HepG2 (cell line): ENCODE data around the gene ATRIP. TPM values are rescaled to one million over a fixed set of nuclear protein-coding genes. Genes with fewer than 3 reads are reported as not detected.

Source experiments
- BATF2 ChIP-seq: sonication (generic); formaldehyde crosslinking; IDR thresholded peaks from 2 replicates; pipeline ENCODE4 v1.8.0; 2022; ENCODE audit warnings: mild to moderate bottlenecking, missing genetic modification reagents, moderate library complexity
- TIGD3 ChIP-seq: sonication (generic); formaldehyde crosslinking; IDR thresholded peaks from 2 replicates; pipeline ENCODE4 v1.5.1; 2020; ENCODE audit warnings: mild to moderate bottlenecking, missing genetic modification reagents, borderline replicate concordance
- ZNF629 ChIP-seq: sonication (generic); formaldehyde crosslinking; conservative IDR thresholded peaks from 2 replicates; pipeline ENCODE4 v1.5.0; 2020; ENCODE audit warnings: missing genetic modification reagents
- ZNF703 ChIP-seq: sonication (generic); formaldehyde crosslinking; IDR thresholded peaks from 2 replicates; pipeline ENCODE4 v1.5.1; 2020; ENCODE audit warnings: missing genetic modification reagents, mild to moderate bottlenecking, moderate library complexity, borderline replicate concordance
- polyA plus RNA-seq, 8 experiments: library from polyadenylated mRNA; depleted of rRNA in 3 of 8; stranded (reverse) in 7 of 8; unstranded in 1 of 8; fragments of >200 nt; fragmentation: Illumina TruSeq in 4 of 8; extraction: Trizol in 4 of 8; gene quantifications; 2 replicates each; pipeline versions ENCODE4 v1.2.1 to v1.2.3, GENCODE V29; 2011 to 2016; ENCODE audit warnings: low read depth in 4 of 8, missing spikeins in 1 of 8, mixed read lengths in 1 of 8; ENCODE audit not compliant: insufficient read depth in 1 of 8
- total RNA-seq, 5 experiments: library from RNA; depleted of rRNA; stranded (reverse); fragments of >200 nt; fragmentation: Illumina TruSeq; extraction: Trizol; gene quantifications; 2 replicates each; pipeline ENCODE4 v1.2.3, GENCODE V29; 2016; ENCODE audit warnings: low read depth in 1 of 5
- TF ChIP-seq, protein P1 (sequence below): sonication (generic); formaldehyde crosslinking; IDR thresholded peaks from 2 replicates; pipeline ENCODE4 v1.4.0; 2020; ENCODE audit warnings: missing genetic modification reagents, borderline replicate concordance
- TF ChIP-seq, protein P2 (sequence below): sonication (generic); formaldehyde crosslinking; conservative IDR thresholded peaks from 2 replicates; pipeline ENCODE4 v1.4.0; 2020; ENCODE audit warnings: missing genetic modification reagents
- TF ChIP-seq, protein P3 (sequence below): sonication (generic); formaldehyde crosslinking; conservative IDR thresholded peaks from 2 replicates; pipeline ENCODE4 v1.8.0; 2022; ENCODE audit warnings: low read depth, missing genetic modification reagents
- TF ChIP-seq, protein P4 (sequence below): sonication (generic); formaldehyde crosslinking; IDR thresholded peaks from 2 replicates; pipeline ENCODE4 v1.5.0; 2020; ENCODE audit warnings: mild to moderate bottlenecking, missing genetic modification reagents, borderline replicate concordance

Gene ATRIP
- total and polyA plus RNA-seq, 2 of the 13 experiments (the other 11 are each of a cell fraction or from before 2014, with no cell fraction given) = 5.1 to 12.5 TPM

DNA sequence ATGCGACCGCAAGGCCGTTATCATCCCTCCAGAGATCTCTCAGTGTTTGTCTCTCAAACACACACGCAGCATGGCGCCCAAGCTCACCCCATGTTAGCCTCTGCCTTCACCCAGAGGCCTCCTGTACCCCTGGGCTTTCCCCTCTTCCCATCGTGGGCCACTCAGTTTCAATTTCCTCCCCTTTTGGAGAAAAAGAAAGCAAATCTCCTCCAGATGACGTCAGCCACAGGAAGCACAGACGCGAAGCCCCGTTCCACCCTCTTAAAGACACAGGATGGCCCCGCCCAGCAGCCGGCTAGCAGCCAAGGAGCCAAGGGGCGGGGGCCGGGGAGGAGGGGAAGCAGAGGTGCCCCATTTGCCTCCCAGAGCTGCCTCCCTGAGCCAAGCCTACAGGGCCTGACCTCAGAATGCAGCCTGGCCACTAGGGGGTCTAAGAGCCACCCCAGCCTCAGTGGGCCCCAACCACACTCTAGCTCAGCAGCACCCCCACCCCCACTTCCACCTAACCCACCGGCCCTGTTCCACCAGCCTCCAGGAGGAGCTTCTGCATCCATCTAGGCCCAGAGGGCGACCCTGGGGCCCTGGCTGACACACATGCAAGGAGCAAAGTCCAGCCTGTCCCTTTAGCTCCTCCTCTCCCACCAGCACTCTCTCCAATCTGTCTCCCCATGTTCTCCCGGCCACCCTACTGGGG, 26.5 kb downstream of the ATRIP start (continued):
- TF ChIP-seq, protein P1, sequence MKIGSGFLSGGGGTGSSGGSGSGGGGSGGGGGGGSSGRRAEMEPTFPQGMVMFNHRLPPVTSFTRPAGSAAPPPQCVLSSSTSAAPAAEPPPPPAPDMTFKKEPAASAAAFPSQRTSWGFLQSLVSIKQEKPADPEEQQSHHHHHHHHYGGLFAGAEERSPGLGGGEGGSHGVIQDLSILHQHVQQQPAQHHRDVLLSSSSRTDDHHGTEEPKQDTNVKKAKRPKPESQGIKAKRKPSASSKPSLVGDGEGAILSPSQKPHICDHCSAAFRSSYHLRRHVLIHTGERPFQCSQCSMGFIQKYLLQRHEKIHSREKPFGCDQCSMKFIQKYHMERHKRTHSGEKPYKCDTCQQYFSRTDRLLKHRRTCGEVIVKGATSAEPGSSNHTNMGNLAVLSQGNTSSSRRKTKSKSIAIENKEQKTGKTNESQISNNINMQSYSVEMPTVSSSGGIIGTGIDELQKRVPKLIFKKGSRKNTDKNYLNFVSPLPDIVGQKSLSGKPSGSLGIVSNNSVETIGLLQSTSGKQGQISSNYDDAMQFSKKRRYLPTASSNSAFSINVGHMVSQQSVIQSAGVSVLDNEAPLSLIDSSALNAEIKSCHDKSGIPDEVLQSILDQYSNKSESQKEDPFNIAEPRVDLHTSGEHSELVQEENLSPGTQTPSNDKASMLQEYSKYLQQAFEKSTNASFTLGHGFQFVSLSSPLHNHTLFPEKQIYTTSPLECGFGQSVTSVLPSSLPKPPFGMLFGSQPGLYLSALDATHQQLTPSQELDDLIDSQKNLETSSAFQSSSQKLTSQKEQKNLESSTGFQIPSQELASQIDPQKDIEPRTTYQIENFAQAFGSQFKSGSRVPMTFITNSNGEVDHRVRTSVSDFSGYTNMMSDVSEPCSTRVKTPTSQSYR (CRISPR knock-in tag) = peak; percentile 88
- TF ChIP-seq TIGD3 (no peak), BATF2 (CRISPR knock-in tag) (no peak), ZNF629 (CRISPR knock-in tag) (no peak), ZNF703 (no peak)
- TF ChIP-seq, protein P2, sequence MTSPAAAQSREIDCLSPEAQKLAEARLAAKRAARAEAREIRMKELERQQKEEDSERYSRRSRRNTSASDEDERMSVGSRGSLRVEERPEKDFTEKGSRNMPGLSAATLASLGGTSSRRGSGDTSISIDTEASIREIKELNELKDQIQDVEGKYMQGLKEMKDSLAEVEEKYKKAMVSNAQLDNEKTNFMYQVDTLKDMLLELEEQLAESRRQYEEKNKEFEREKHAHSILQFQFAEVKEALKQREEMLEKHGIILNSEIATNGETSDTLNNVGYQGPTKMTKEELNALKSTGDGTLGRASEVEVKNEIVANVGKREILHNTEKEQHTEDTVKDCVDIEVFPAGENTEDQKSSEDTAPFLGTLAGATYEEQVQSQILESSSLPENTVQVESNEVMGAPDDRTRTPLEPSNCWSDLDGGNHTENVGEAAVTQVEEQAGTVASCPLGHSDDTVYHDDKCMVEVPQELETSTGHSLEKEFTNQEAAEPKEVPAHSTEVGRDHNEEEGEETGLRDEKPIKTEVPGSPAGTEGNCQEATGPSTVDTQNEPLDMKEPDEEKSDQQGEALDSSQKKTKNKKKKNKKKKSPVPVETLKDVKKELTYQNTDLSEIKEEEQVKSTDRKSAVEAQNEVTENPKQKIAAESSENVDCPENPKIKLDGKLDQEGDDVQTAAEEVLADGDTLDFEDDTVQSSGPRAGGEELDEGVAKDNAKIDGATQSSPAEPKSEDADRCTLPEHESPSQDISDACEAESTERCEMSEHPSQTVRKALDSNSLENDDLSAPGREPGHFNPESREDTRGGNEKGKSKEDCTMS = no peak
- TF ChIP-seq, protein P3, sequence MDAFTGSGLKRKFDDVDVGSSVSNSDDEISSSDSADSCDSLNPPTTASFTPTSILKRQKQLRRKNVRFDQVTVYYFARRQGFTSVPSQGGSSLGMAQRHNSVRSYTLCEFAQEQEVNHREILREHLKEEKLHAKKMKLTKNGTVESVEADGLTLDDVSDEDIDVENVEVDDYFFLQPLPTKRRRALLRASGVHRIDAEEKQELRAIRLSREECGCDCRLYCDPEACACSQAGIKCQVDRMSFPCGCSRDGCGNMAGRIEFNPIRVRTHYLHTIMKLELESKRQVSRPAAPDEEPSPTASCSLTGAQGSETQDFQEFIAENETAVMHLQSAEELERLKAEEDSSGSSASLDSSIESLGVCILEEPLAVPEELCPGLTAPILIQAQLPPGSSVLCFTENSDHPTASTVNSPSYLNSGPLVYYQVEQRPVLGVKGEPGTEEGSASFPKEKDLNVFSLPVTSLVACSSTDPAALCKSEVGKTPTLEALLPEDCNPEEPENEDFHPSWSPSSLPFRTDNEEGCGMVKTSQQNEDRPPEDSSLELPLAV (CRISPR knock-in tag) = no peak
- TF ChIP-seq, protein P4, sequence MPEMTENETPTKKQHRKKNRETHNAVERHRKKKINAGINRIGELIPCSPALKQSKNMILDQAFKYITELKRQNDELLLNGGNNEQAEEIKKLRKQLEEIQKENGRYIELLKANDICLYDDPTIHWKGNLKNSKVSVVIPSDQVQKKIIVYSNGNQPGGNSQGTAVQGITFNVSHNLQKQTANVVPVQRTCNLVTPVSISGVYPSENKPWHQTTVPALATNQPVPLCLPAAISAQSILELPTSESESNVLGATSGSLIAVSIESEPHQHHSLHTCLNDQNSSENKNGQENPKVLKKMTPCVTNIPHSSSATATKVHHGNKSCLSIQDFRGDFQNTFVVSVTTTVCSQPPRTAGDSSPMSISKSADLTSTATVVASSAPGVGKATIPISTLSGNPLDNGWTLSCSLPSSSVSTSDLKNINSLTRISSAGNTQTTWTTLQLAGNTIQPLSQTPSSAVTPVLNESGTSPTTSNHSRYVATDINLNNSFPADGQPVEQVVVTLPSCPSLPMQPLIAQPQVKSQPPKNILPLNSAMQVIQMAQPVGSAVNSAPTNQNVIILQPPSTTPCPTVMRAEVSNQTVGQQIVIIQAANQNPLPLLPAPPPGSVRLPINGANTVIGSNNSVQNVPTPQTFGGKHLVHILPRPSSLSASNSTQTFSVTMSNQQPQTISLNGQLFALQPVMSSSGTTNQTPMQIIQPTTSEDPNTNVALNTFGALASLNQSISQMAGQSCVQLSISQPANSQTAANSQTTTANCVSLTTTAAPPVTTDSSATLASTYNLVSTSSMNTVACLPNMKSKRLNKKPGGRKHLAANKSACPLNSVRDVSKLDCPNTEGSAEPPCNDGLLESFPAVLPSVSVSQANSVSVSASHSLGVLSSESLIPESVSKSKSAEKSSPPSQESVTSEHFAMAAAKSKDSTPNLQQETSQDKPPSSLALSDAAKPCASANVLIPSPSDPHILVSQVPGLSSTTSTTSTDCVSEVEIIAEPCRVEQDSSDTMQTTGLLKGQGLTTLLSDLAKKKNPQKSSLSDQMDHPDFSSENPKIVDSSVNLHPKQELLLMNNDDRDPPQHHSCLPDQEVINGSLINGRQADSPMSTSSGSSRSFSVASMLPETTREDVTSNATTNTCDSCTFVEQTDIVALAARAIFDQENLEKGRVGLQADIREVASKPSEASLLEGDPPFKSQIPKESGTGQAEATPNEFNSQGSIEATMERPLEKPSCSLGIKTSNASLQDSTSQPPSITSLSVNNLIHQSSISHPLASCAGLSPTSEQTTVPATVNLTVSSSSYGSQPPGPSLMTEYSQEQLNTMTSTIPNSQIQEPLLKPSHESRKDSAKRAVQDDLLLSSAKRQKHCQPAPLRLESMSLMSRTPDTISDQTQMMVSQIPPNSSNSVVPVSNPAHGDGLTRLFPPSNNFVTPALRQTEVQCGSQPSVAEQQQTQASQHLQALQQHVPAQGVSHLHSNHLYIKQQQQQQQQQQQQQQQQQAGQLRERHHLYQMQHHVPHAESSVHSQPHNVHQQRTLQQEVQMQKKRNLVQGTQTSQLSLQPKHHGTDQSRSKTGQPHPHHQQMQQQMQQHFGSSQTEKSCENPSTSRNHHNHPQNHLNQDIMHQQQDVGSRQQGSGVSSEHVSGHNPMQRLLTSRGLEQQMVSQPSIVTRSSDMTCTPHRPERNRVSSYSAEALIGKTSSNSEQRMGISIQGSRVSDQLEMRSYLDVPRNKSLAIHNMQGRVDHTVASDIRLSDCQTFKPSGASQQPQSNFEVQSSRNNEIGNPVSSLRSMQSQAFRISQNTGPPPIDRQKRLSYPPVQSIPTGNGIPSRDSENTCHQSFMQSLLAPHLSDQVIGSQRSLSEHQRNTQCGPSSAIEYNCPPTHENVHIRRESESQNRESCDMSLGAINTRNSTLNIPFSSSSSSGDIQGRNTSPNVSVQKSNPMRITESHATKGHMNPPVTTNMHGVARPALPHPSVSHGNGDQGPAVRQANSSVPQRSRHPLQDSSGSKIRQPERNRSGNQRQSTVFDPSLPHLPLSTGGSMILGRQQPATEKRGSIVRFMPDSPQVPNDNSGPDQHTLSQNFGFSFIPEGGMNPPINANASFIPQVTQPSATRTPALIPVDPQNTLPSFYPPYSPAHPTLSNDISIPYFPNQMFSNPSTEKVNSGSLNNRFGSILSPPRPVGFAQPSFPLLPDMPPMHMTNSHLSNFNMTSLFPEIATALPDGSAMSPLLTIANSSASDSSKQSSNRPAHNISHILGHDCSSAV (CRISPR knock-in tag) = no peak
